UCSD-AML1 (cell line): ENCODE data around the gene NOL9.

Experiments
- DNase-seq: peaks from one replicate; lab custom pipeline; 2025; ENCODE audit not compliant: unreplicated experiment; lab: John Stamatoyannopoulos, UW

NOL9 gene

DNA sequence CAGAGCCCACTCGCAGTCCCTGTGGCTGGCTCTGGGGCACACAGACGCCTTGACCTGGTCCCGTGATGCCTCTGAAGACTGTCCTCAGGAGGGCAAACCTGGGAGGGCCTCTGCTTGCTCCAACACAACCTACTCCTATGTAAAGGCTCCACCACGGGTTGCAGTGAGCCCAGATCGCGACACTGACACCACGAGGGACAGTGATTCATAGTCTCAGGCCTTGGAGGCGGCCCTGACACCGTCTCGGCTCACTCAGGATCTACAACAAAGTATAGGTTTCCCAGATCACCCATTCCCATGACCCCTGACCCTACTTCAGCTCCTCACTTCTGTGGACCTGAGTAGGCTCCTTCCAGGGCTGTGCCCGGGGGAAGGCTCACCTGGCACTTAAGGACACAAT, 28.0 kb downstream of the NOL9 start:
- no peak for DNase-seq

GRCh38 chr1:6523566-6523965, 30.7 kb downstream of the NOL9 start:
- no peak for DNase-seq

DNA sequence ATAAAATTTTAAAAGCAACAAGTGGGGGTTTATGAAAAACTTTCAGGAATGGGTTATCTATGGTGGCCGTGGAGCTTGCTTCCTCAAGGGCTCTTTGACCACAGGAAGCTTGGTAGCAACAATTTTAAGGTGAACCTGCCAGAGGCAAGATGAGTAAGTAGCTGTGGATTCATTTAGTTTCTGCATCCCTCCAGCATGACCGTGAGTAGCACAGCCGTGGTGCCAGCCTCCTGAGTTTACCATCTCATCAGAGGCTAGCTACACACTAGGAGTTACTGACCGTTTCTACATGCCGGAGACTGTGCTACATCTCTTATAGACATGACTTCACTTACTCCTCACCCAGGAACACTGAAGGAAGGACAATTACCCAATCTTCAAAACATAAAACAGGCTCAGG, 32.8 kb downstream of the NOL9 start:
- DNase-seq = no peak

DNA sequence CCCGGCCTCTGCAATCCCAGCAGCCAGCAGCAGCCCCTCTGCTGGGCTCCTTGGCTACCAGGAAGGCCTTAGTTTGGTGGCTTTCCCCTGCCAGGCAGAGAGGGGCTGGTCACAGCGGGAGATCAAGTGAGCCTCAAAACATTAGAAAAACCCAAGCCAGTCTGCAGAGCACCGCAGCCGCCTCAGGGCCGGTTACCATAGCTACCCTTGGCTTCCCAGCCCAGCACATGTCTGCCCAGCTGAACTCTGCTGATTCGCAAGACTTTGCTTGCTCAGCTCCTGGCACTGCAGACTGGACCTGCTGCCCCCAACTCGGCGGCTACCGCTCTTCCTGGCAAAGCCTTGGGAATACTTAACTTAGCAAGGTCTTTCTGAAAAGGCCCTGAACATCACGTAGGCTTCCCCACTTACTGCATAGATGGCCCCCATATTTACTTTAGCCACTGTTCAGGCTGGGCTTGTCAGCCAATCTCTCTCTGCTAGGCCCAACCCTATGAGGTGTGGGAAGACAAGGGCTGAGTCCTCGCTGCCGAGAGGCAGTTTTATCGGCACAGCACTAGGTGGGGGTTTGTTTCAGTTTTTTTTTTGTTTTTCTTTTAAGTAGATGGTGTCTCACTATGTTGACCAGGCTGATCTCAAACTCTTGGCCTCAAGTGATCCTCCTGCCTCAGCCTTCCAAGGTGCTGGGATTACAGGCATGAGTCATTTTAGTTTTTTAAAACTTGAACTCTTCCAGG, 34.2 kb downstream of the NOL9 start:
- no peak for DNase-seq

DNA sequence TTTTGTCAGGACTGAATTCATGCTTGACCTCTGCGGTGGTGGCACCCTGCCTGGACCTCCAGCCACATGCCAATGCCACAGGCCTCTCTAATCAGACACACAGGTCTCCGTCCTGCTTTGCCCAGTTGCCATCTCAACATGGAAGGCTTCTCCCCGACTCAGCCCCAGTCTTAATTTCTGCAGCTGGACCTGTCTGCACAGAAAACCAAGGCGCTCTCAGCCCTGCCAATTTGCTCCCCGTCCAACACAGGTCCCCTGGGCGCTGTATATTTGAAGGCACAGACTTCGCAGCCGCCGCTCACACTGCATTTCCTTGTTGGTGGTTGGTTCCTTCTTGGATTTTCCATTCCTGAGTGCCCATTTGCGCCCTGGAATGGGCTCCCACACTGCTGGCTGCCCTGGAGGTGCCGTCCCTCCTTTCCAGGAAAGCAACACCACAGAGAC, 34.8 kb downstream of the NOL9 start:
- no peak for DNase-seq

- no peak for DNase-seq
Measured at GRCh38 chr1:6517435-6517851, 36.9 kb downstream of the NOL9 start.

GRCh38 chr1:6515771-6516170, 38.5 kb downstream of the NOL9 start:
- no peak for DNase-seq

GRCh38 chr1:6513320-6513801, 41.0 kb downstream of the NOL9 start:
- DNase-seq = no peak

GRCh38 chr1:6512908-6513280, 41.4 kb downstream of the NOL9 start:
- no peak for DNase-seq

- DNase-seq = no peak
Measured at GRCh38 chr1:6512245-6512907, 41.9 kb downstream of the NOL9 start.

GRCh38 chr1:6511561-6512244, 42.6 kb downstream of the NOL9 start:
- DNase-seq = no peak

DNA sequence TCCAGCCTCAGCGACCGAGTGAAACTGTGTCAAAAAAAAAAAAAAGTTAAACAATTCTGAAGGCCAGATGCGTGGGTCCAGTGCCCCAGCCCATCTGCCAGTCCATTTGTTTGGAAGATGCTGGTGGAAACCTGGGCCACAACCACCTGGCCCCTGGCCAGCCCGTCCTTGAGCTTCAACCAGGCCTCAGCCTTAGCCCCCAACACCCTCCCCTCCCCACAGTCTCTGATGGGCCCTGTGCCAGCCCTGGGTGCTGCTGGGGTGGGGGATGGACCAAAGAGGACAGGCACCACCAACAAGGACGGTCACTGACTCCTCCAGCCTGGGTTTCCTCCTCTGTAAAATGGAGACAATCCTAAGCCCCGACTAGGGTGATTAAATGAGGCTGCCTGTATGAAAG, 43.3 kb downstream of the NOL9 start:
- DNase-seq = no peak

DNA sequence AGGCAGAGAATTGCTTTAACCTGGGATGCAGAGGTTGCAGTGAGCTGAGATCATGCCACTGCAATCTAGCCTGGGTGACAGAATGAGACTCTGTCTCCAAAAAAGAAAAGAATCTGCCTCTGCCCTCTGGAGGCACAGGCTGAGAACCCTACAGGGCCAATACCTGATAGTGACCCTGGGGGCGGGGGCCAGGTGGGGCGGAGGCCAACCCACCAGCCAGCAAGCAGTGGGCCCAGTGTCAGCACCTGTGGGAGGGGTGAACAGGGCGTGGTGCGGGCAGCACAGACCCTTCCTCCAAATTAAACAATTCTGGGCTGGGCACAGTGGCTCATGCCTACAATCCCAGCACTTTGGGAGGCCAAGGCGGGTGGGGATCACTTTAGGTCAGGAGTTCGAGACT, 43.8 kb downstream of the NOL9 start:
- DNase-seq = no peak

DNA sequence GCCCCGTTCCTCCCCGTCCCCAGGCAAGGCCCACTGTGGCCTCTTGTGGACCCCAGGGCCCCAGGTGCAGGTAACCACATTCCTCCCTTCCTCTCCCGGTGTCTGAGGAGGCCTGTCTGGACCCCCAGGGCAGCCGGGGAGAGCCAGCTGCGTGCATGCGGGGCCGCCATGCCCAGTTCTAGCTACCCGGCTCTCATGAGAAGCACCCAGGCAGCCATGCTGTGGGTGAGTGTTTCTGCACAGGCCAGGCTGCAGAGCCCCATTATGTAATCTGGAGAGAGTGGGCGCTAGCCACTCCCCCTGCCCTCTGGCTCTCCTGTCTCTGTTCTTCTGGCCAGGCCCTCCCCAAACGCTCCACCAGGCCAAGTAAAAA, 44.4 kb downstream of the NOL9 start:
- DNase-seq = no peak

- peak; percentile 66 for DNase-seq
Measured at GRCh38 chr1:6509220-6509918, 44.9 kb downstream of the NOL9 start.

DNA sequence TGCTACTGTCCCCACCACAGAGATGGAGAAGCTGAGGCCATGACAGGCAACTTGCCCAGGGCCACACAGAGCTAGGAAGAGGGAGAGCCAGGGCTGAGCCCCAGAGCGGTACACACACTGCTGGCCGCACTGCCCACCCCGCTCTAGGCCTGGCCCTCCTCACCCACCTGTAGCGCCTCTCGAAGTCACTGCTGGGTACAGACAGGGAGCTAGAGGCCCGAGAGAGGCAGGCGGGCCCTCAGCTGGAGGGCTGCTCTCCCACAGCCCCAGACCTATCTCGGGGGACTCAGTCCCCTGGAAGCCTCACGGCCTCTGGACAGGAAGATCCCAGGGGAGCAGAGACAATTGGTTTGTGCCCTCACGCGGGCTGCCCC, 45.5 kb downstream of the NOL9 start:
- no peak for DNase-seq

DNA sequence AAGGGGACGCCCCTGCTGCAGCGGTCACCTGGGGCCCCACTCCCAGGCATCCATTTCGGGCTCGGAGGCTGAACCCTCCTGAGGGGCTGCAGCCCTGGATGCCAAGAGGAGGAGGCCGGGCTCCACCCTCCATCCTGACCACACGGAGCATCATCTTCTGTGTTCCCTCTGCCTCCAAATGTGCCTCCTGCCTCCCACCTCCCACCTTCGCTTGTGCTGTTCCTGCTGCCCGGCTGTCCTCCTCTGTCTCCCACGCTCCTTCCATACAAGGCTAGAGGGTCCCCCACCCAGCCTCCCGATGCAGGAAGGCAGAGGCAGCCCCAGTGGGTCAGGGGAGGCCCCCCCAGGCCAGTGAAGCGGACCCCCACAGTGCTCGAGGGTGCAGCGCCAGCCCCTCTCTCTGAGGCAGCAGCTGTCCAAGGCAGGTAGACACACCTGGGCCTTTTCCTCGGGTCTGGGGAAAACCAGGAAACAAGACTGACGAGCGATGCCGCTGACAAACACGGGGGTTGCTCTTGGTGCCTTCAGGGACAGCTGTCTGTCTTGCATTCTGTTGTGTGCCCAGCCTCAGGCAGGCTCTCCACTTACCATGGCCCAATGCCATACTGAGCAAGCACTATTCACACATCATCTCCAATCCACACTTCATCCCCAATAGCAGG, 46.0 kb downstream of the NOL9 start:
- DNase-seq = no peak

DNA sequence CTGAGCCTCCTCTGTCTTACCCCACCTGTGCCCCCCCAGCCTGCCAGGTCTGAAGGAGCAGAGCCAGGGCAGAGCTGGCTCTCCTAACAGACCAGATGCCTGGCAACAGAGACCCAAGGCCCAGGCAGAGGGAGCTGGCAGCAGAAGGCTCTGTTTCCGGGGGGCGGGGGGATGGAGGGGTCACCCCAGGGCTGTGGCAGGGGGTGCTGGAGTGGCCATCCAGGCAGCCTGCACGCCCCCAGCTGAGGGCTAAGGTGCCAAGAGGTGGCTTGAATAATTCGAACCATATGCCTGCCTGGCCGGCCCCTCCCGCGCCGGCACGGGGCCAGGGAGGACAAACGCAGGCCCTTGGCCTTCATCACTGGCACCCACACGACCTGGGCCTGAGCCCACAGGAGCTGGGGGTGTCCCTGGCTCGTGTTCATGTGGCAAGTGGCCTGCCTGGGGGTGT, 46.8 kb downstream of the NOL9 start:
- no peak for DNase-seq

GRCh38 chr1:6507037-6507428, 47.3 kb downstream of the NOL9 start:
- peak; percentile 59 for DNase-seq

DNA sequence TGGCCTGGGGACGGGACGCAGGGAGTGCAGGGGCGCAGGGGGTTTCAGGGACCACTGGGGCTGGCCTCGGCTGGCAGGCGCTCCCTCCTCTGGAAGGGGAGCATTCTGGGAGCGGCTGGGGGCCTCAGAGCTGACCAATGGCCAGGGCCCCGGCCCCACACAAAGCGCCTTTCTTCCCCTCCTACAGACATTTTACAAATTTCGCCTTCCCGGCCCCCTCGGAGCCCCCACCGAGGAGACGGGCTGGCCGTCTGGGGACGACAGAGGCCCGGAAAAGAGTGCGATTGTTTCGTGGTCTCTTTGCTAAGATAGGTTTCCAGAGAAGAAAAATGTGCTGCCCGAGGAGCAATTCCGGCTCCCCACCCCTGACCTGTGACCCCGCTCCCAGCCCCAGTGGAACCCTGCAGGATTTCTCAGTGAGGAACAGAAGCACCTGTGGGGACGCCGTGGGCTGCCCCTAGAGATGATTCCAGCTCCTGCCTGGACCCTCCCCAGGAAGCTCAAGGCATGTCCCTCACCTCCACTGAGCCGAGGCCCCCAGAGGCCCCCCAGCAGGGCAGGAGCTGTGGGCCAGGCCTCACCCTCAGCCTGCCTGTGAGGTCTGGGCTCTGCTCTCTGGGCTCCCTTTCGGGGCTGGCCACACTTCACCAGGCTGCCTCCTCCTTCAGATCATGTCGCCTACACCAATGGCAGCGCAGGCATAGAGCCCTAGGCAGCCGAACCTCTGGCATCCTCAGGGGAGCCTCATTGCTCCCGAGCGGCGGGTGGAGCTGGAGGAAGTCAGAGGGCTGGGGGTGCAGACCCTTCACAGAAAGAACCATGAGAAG, 47.9 kb downstream of the NOL9 start:
- DNase-seq = no peak
